Putamen (tissue), 1 donor: ENCODE data around the gene SIPA1L3.

Experiments
- DNase-seq: peaks from one replicate; pipeline ENCODE4 v3.0.0-alpha.2; 2016; ENCODE audit warnings: low spot score

The SIPA1L3 gene

GRCh38 chr19:38111898-38112297, 204.9 kb downstream of the SIPA1L3 start:
- DNase-seq = no peak

GRCh38 chr19:38114651-38115050, 207.6 kb downstream of the SIPA1L3 start:
- DNase-seq = no peak

GRCh38 chr19:38115271-38115802, 208.3 kb downstream of the SIPA1L3 start:
- DNase-seq = no peak

- DNase-seq = no peak
Measured at GRCh38 chr19:38118176-38118575, 211.2 kb downstream of the SIPA1L3 start.

GRCh38 chr19:38120471-38121025, 213.5 kb downstream of the SIPA1L3 start:
- DNase-seq = no peak

- no peak for DNase-seq
Measured at GRCh38 chr19:38122402-38123093, 215.5 kb downstream of the SIPA1L3 start.

GRCh38 chr19:38125238-38125637, 218.2 kb downstream of the SIPA1L3 start:
- no peak for DNase-seq

GRCh38 chr19:38130399-38130798, 223.4 kb downstream of the SIPA1L3 start:
- DNase-seq = no peak

- DNase-seq = no peak
Measured at GRCh38 chr19:38132781-38133180, 225.8 kb downstream of the SIPA1L3 start.

GRCh38 chr19:38133319-38133718, 226.3 kb downstream of the SIPA1L3 start:
- no peak for DNase-seq

- DNase-seq = no peak
Measured at GRCh38 chr19:38134540-38135149, 227.6 kb downstream of the SIPA1L3 start.

- DNase-seq = no peak
Measured at GRCh38 chr19:38135150-38135998, 228.4 kb downstream of the SIPA1L3 start.

GRCh38 chr19:38139122-38139521, 232.1 kb downstream of the SIPA1L3 start:
- DNase-seq = no peak

GRCh38 chr19:38141108-38141507, 234.1 kb downstream of the SIPA1L3 start:
- no peak for DNase-seq

GRCh38 chr19:38142176-38143035, 235.4 kb downstream of the SIPA1L3 start:
- DNase-seq = peak; percentile 79

GRCh38 chr19:38143847-38144246, 236.8 kb downstream of the SIPA1L3 start:
- no peak for DNase-seq

GRCh38 chr19:38144667-38145066, 237.7 kb downstream of the SIPA1L3 start:
- no peak for DNase-seq

- peak; percentile 38 for DNase-seq
Measured at GRCh38 chr19:38145623-38146022, 238.6 kb downstream of the SIPA1L3 start.

- DNase-seq = no peak
Measured at GRCh38 chr19:38148337-38148736, 241.3 kb downstream of the SIPA1L3 start.

GRCh38 chr19:38149661-38150061, 242.7 kb downstream of the SIPA1L3 start:
- no peak for DNase-seq

- no peak for DNase-seq
Measured at GRCh38 chr19:38151242-38151641, 244.2 kb downstream of the SIPA1L3 start.
